SK-N-SH (cell line): ENCODE data around the gene YARS1. TPM values are rescaled to one million over a fixed set of nuclear protein-coding genes. Genes with fewer than 3 reads are reported as not detected.

Experiments
- CTCF ChIA-PET: fragments of 300-600, 350-600 bp; formaldehyde crosslinking; extraction: SDS; loops from one replicate; lab custom pipeline; 2021; lab: Yijun Ruan, JAX
- POLR2A ChIA-PET: fragments of 350-600 bp; sonication (Branson Sonifier 250); formaldehyde crosslinking; extraction: SDS; loops from one replicate; lab custom pipeline; 2020; ENCODE audit warnings: antibody characterized with exemption, inconsistent platforms; lab: Yijun Ruan, JAX
- DNase-seq: peaks from one replicate; pipeline ENCODE4 v3.0.0; 2012
- H2AFZ ChIP-seq: fragments of 200-600 bp; sonication (generic); 2 replicates; pipeline ENCODE4 v1.8.1; 2016; ENCODE audit warnings: antibody characterized with exemption, mild to moderate bottlenecking, low read depth
- H3F3A ChIP-seq: fragments of 200-600 bp; sonication (generic); replicated peaks from 2 replicates; pipeline ENCODE3; 2016; ENCODE audit warnings: antibody characterized with exemption, mild to moderate bottlenecking; ENCODE audit not compliant: insufficient read depth
- H3K27ac ChIP-seq, 2 experiments: fragments of 200-500 bp in 1 of 2; fragments of 200-600 bp in 1 of 2; sonication (Bioruptor generic) in 1 of 2; sonication (generic), shearing (Covaris generic) in 1 of 2; 2 replicates each; pipeline versions ENCODE4 v1.5.1 to v1.6.1; 2014 to 2016; ENCODE audit warnings: low read depth in 2 of 2, inconsistent platforms in 1 of 2, low read length in 1 of 2, mild to moderate bottlenecking in 1 of 2, mixed read lengths in 1 of 2
- H3K27me3 ChIP-seq: fragments of 200-600 bp; sonication (generic), shearing (Covaris generic); 2 replicates; pipeline ENCODE4 v1.6.1; 2016; ENCODE audit warnings: mixed run types; ENCODE audit not compliant: insufficient read depth
- H3K36me3 ChIP-seq, 2 experiments: fragments of 200-500 bp in 1 of 2; fragments of 200-600 bp in 1 of 2; sonication (Bioruptor generic) in 1 of 2; sonication (generic) in 1 of 2; replicated peaks in 1 of 2; 2 replicates each; pipeline versions ENCODE3 to v1.5.1; 2014 to 2016; ENCODE audit warnings: low read length in 1 of 2, mild to moderate bottlenecking in 1 of 2; ENCODE audit not compliant: insufficient read depth in 2 of 2, control insufficient read depth in 1 of 2
- H3K4me1 ChIP-seq, 2 experiments: fragments of 200-500 bp in 1 of 2; fragments of 200-600 bp in 1 of 2; sonication (Bioruptor generic) in 1 of 2; sonication (generic), shearing (Covaris generic) in 1 of 2; 2 replicates each; pipeline versions ENCODE4 v1.5.1 to v1.6.1; 2014 to 2016; ENCODE audit warnings: low read depth in 1 of 2, low read length in 1 of 2, mixed run types in 1 of 2; ENCODE audit not compliant: insufficient read depth in 2 of 2, control insufficient read depth in 1 of 2
- H3K4me2 ChIP-seq: fragments of 200-600 bp; sonication (generic), shearing (Covaris generic); 2 replicates; pipeline ENCODE4 v1.6.1; 2017; ENCODE audit warnings: mixed run types
- H3K4me3 ChIP-seq, 2 experiments: fragments of 200-500 bp in 1 of 2; fragments of 200-600 bp in 1 of 2; sonication (Bioruptor generic) in 1 of 2; sonication (generic), shearing (Covaris generic) in 1 of 2; 2 replicates each; pipeline versions ENCODE4 v1.5.1 to v1.8.1; 2014 to 2016; ENCODE audit warnings: low read depth in 2 of 2, inconsistent platforms in 1 of 2, low read length in 1 of 2, mild to moderate bottlenecking in 1 of 2, mixed read lengths in 1 of 2, moderate library complexity in 1 of 2
- H3K79me2 ChIP-seq: fragments of 200-600 bp; sonication (generic); 2 replicates; pipeline ENCODE4 v1.8.1; 2017; ENCODE audit warnings: mild to moderate bottlenecking; ENCODE audit not compliant: insufficient read depth
- H3K9ac ChIP-seq: fragments of 200-600 bp; sonication (generic); 2 replicates; pipeline ENCODE4 v1.6.1; 2017; ENCODE audit warnings: mixed run types
- H3K9me2 ChIP-seq: fragments of 200-600 bp; sonication (generic); 2 replicates; pipeline ENCODE4 v1.6.1; 2017; ENCODE audit warnings: mixed run types
- H3K9me3 ChIP-seq: fragments of 200-600 bp; sonication (generic); 2 replicates; pipeline ENCODE4 v1.6.1; 2017; ENCODE audit warnings: mixed run types, mild to moderate bottlenecking, moderate library complexity
- H4K20me1 ChIP-seq: fragments of 200-600 bp; sonication (generic); 2 replicates; pipeline ENCODE4 v1.6.1; 2017; ENCODE audit warnings: mild to moderate bottlenecking, mixed run types; ENCODE audit not compliant: insufficient read depth
- CHD2 ChIP-seq: fragments of 150-350 bp; IDR thresholded peaks from 2 replicates; pipeline ENCODE4 v1.6.1; 2018; ENCODE audit warnings: low read length; ENCODE audit not compliant: partially characterized antibody
- CTCF ChIP-seq: fragments of 200-600 bp; sonication (generic); IDR thresholded peaks from 2 replicates; pipeline ENCODE4 v1.6.1; 2017; ENCODE audit warnings: antibody characterized with exemption, mild to moderate bottlenecking, moderate library complexity
- ELF1 ChIP-seq: IDR thresholded peaks from 2 replicates; pipeline ENCODE4 v1.4.0; 2012
- EP300 ChIP-seq, 2 experiments: IDR thresholded peaks; 2 replicates each; pipeline versions ENCODE4 v1.4.0 to v1.6.1; 2012; ENCODE audit warnings: borderline replicate concordance in 1 of 2, low read depth in 1 of 2, low read length in 1 of 2
- EZH2phosphoT487 ChIP-seq: fragments of 200-600 bp; sonication (generic); IDR thresholded peaks from 2 replicates; pipeline ENCODE4 v1.6.1; 2017; ENCODE audit warnings: low read depth, mixed run types, mild to moderate bottlenecking, antibody characterized with exemption, moderate library complexity, borderline replicate concordance
- FOXM1 ChIP-seq: IDR thresholded peaks from 2 replicates; pipeline ENCODE4 v1.4.0; 2012; ENCODE audit warnings: low read depth, mild to moderate bottlenecking
- GABPA ChIP-seq: IDR thresholded peaks from 2 replicates; pipeline ENCODE4 v1.4.0; 2012; ENCODE audit warnings: low read depth, mild to moderate bottlenecking
- GATA2 ChIP-seq: sonication (generic); formaldehyde crosslinking; IDR thresholded peaks from 2 replicates; pipeline ENCODE4 v1.5.0; 2020; ENCODE audit warnings: mild to moderate bottlenecking, missing genetic modification reagents
- MAX ChIP-seq: IDR thresholded peaks from 2 replicates; pipeline ENCODE4 v1.4.0; 2012; ENCODE audit warnings: low read depth
- MEF2A ChIP-seq: IDR thresholded peaks from 2 replicates; pipeline ENCODE4 v1.4.0; 2012; ENCODE audit warnings: low read depth, borderline replicate concordance
- NRF1 ChIP-seq: IDR thresholded peaks from 2 replicates; pipeline ENCODE4 v1.6.1; 2012; ENCODE audit warnings: low read depth, mild to moderate bottlenecking, low read length
- PBX3 ChIP-seq: IDR thresholded peaks from 2 replicates; pipeline ENCODE4; 2012
- RAD21 ChIP-seq: IDR thresholded peaks from 2 replicates; pipeline ENCODE4 v1.6.1; 2012; ENCODE audit warnings: mild to moderate bottlenecking, low read length
- RCOR1 ChIP-seq: fragments of 150-350 bp; IDR thresholded peaks from 2 replicates; pipeline ENCODE4 v1.6.1; 2017; ENCODE audit warnings: antibody characterized with exemption, low read length
- REST ChIP-seq: IDR thresholded peaks from 2 replicates; pipeline ENCODE4 v1.6.1; 2012; ENCODE audit warnings: mild to moderate bottlenecking, low read depth, low read length, moderate library complexity
- SMC3 ChIP-seq: IDR thresholded peaks from 2 replicates; pipeline ENCODE4 v1.6.1; 2012; ENCODE audit warnings: low read depth, low read length, improper control_type of control experiment
- TAF1 ChIP-seq: IDR thresholded peaks from 2 replicates; pipeline ENCODE4 v1.6.1; 2012; ENCODE audit warnings: low read depth, mild to moderate bottlenecking, low read length, moderate library complexity, borderline replicate concordance
- TCF12 ChIP-seq: IDR thresholded peaks from 2 replicates; pipeline ENCODE4 v1.4.0; 2012
- TEAD4 ChIP-seq: IDR thresholded peaks from 2 replicates; pipeline ENCODE4 v1.4.0; 2012; ENCODE audit warnings: mild to moderate bottlenecking, borderline replicate concordance; ENCODE audit not compliant: insufficient read depth
- USF1 ChIP-seq: IDR thresholded peaks from 2 replicates; pipeline ENCODE4 v1.4.0; 2012; ENCODE audit warnings: low read depth, borderline replicate concordance
- WGBS: methylation state at CpG from one replicate; pipeline ENCODE4 v1.1.6; 2017; ENCODE audit warnings: low lambda C conversion rate; 5-methylcytosine and 5-hydroxymethylcytosine counted together
- polyA plus RNA-seq, 3 experiments: library from polyadenylated mRNA; depleted of rRNA; stranded (reverse); fragments of >200 nt; gene quantifications; 2 replicates each; pipeline ENCODE4 v1.2.3, GENCODE V29; 2012

The YARS1 gene
- polyA plus RNA-seq, 1 of the 3 experiments (the other 2 are of a cell fraction), result 46.3 TPM

- no peak overlapping the region for H3K27ac ChIP-seq
- peaks cover 59% of the 10 kb centered on the region for H3F3A ChIP-seq
- ChIA-PET POLR2A (interaction anchor here (0.6 kb wide), 1 partner anchor 307 kb away, joined by 3 read pairs; no protein-coding TSS in a partner anchor), CTCF (interaction anchor here (1.0 to 19.0 kb wide), 2 partner anchors 69 to 259 kb away, joined by 3 to 392 read pairs; partner anchors contain the start of gene SYNC)
- TF ChIP-seq MAX, result no peak
- TF ChIP-seq GABPA, result no peak
- no peak for TF ChIP-seq FOXM1
- TF ChIP-seq CTCF, result no peak
- TF ChIP-seq EP300 (IDR thresholded peaks at IDR 0.05; ENCODE audit: borderline replicate concordance in 1 of 2, low read depth in 1 of 2, low read length in 1 of 2), result no peak
- no peak for TF ChIP-seq NRF1
- no peak for TF ChIP-seq GATA2
- TF ChIP-seq TAF1, result no peak
- no peak for TF ChIP-seq TCF12
- TF ChIP-seq TEAD4, result no peak
- TF ChIP-seq PBX3, result no peak
- TF ChIP-seq ELF1, result no peak
- TF ChIP-seq USF1, result no peak
- TF ChIP-seq RAD21, result no peak
- TF ChIP-seq REST, result no peak
- TF ChIP-seq EZH2phosphoT487, result no peak
- TF ChIP-seq RCOR1, result no peak
- no peak for TF ChIP-seq CHD2
- TF ChIP-seq SMC3, result no peak
- no peak for TF ChIP-seq MEF2A
- H3K36me3 ChIP-seq, result peaks cover 51 to 61% of the 10 kb centered on the region in 2 experiments
- H3K9ac ChIP-seq, result no peak overlapping the region
- H4K20me1 ChIP-seq, result peaks cover 6% of the 10 kb centered on the region; the same call in 1 of the 2 replicates
- H3K79me2 ChIP-seq, result no peaks in the 10 kb centered on the region
- no peak overlapping the region for H2AFZ ChIP-seq
- peaks cover 16 to 20% of the 10 kb centered on the region in 2 experiments for H3K4me1 ChIP-seq
- 95% methylated on average over 3 of the region's 5 CpGs for WGBS
- no peak for DNase-seq
- H3K9me3 ChIP-seq, result no peaks in the 10 kb centered on the region
- H3K4me2 ChIP-seq, result no peak overlapping the region
- H3K9me2 ChIP-seq, result no peaks in the 10 kb centered on the region
- H3K4me3 ChIP-seq, result no peak overlapping the region
- H3K27me3 ChIP-seq, result no peaks in the 10 kb centered on the region
Measured at GRCh38 chr1:32779242-32779641, 37.9 kb downstream of the YARS1 start.
